GM20000 (cell line): ENCODE data around the gene ANKRD40CL.

Experiments used
- DNase-seq: peaks from one replicate; pipeline ENCODE4 v3.0.0; 2012; ENCODE audit warnings: low spot score
- TF ChIP-seq, protein P1 (sequence below): IDR thresholded peaks from 2 replicates; pipeline ENCODE4 v1.5.1; 2012; ENCODE audit warnings: mild to moderate bottlenecking, control low read depth; ENCODE audit errors: extremely low read depth, missing control alignments

The ANKRD40CL gene

DNA sequence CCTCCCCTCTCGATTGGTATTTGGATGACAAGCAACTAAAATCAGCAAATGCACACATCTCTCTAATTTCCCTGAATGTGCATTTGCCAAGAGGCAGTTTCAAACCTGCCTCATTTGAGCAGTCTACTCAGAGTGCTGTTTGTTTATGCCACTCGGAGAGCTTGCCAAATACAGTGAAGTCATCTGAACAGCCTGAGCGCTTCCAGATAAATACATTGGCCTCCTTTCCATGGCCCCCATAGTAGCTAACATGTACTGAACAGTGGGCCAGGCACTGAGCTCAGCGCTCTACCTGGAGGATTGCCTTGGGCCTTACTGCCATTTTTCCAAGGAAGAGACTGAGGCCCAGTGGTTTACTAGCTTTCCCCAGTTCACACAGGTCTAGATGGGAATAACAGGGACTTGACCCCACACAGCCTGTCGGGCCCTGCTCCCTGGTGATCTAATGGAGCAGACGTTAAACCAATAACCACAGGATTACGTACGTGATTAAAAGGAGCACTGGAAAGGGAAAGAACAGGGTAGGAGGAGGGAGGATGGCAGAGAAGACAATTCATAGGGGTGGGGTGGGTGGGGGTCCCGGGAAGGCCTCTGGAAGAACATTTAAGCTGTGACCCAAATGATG is 18.7 kb upstream of the ANKRD40CL start:
- DNase-seq, result no peak
- TF ChIP-seq, protein P1, sequence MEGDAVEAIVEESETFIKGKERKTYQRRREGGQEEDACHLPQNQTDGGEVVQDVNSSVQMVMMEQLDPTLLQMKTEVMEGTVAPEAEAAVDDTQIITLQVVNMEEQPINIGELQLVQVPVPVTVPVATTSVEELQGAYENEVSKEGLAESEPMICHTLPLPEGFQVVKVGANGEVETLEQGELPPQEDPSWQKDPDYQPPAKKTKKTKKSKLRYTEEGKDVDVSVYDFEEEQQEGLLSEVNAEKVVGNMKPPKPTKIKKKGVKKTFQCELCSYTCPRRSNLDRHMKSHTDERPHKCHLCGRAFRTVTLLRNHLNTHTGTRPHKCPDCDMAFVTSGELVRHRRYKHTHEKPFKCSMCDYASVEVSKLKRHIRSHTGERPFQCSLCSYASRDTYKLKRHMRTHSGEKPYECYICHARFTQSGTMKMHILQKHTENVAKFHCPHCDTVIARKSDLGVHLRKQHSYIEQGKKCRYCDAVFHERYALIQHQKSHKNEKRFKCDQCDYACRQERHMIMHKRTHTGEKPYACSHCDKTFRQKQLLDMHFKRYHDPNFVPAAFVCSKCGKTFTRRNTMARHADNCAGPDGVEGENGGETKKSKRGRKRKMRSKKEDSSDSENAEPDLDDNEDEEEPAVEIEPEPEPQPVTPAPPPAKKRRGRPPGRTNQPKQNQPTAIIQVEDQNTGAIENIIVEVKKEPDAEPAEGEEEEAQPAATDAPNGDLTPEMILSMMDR, result no peak

DNA sequence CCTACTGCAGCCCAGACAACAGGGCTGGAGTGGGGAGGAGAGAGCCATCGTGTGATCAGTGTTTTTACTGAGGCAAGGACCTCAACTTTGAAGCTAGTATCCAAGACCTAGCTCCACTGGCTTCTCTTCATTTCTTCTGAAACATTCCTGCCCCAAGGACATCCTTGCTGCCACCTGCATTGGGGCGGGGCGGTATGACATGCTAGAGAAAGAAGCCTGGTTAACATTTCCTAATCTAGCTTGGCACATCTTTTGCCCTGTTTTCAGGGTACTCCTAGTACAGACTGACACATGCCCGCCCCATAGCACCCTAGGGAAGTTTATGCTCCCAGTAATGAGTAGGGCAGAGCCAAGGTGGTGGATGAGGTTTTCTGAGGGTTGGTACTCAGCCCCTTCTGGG is 17.8 kb upstream of the ANKRD40CL start:
- TF ChIP-seq, protein P1, result no peak
- DNase-seq, result no peak

DNA sequence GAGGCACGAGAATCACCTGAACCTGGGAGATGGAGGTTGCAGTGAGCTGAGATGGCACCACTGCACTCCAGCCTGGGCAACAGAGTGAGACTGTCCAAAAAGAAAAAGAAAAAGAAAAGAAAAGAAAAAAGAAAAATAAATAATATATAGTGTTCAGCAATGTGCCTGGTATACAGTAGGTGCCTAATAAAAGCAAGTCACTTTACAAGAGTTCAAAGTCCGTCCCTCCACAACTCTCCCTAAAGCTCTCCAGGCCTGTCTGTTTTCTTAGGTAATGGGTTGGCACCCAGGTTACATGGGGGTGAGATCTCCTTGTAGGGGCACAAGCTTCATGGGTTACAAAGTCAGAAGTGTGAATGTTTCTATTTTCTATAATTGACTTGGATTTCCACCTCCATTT is 16.6 kb upstream of the ANKRD40CL start:
- no peak for DNase-seq
- TF ChIP-seq, protein P1, result no peak

DNA sequence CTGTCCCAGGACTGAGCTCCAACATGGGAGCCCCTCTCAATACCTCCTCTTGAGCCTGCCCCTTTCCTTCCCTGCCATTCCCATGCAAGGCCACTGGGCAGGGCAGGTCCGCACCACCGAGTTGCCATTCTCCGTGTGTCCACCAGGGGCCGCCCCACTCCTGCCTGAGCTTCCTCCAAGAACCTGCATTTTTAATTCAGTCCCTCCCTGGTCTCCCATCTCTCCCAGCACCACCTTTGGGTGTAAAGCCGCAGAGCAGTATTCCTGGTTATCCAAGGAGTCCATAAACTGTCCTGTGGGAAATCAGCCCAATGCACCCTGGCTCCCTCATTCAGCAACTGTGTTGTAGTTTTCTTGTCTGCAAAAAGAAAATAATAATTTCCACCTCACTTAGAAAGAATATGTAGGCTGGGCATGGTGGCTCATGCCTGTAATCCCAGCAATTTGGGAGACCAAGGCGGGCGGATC is 15.9 kb upstream of the ANKRD40CL start:
- DNase-seq, result peak; percentile 88
- TF ChIP-seq, protein P1, result peak; percentile 98

DNA sequence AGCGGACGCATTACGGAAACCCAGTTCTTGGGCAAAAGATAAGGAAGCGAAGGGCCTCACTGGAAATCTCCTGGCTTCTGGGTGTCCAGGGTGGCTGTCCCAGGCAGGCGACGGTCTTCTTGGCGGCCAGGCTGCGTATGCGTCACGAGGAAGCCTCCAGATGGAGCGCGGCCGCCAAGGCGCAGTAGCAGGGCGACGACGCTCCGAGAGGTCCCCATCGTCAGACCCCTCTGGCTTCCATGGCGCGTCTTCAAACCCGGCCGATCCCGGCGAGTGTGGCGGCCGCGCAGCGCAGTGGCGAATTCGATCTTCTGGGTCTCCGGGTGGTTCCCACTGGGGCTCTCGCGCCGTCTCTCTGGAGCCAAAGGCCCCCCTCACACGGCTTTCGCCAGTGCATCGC is 13.8 kb upstream of the ANKRD40CL start:
- no peak for DNase-seq
- TF ChIP-seq, protein P1, result no peak

DNA sequence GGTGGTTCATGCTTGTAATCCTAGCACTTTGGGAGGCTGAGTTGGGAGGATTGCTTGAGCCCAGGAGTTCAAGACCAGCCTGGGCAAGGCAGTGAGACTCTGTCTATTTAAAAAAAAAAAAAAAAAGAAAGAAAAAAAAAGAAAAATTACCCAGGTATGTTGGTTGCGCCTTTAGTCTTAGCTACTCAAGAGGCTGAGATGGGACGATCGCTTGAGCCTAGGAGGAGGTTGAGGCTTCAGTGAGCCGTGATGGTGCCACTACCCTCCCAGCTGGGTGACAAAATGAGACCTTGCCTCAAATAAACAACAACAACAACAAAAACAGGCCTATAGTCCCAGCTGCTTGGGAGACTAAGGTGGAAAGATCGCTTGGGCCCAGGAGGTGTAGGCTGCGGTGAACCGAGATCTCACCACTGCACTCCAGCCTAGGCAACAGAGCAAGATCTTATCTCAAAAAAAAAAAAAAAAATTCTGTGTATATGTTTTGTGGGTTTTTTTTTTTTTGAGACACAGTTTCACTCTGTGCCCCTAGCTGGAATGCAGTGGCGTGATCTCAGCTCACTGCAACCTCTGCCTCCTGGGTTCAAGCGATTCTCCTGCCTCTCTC is 12.5 kb upstream of the ANKRD40CL start:
- DNase-seq, result no peak
- TF ChIP-seq, protein P1, result no peak

DNA sequence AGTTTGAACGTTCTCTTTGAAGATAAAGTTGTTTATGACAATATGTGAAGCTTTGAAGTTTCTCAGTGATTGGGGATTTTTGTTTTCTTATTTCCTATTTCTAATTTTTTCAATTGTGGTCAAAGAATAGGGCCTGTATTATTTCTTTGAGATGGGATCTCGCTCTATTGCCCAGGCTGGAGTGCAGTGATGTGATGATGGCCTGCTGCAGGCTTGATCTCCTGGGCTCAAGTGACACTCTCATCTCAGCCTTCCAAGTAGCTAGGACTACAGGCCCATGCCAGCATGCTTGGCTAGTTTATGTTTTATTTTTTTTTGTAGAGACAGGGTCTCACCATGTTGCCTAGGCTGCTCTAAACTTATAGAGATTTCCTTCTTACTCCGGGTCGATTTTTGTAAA is 11.7 kb upstream of the ANKRD40CL start:
- no peak for DNase-seq
- TF ChIP-seq, protein P1, result no peak
